Glutamatergic neuron (in vitro differentiated cells): ENCODE measurements around the gene HOXD3. TPM values are rescaled to one million over a fixed set of nuclear protein-coding genes. Genes with fewer than 3 reads are reported as not detected.

ENCODE experiments used
- DNase-seq: peaks from one replicate; pipeline ENCODE4 v3.0.0; 2022
- H3K27ac Mint-ChIP-seq: one replicate; pipeline ENCODE4 v1.8.0; 2020; ENCODE audit warnings: mild to moderate bottlenecking, mixed read lengths, inconsistent platforms; ENCODE audit not compliant: unreplicated experiment
- H3K27me3 Mint-ChIP-seq: one replicate; pipeline ENCODE4 v1.8.0; 2020; ENCODE audit warnings: mild to moderate bottlenecking, moderate library complexity, mixed read lengths, inconsistent platforms; ENCODE audit not compliant: unreplicated experiment
- H3K36me3 Mint-ChIP-seq: one replicate; pipeline ENCODE4 v1.8.0; 2020; ENCODE audit warnings: mild to moderate bottlenecking, mixed read lengths, inconsistent platforms; ENCODE audit not compliant: unreplicated experiment
- H3K4me1 Mint-ChIP-seq: one replicate; pipeline ENCODE4 v1.8.0; 2020; ENCODE audit warnings: mild to moderate bottlenecking, low read depth, mixed read lengths, inconsistent platforms; ENCODE audit not compliant: unreplicated experiment
- H3K4me3 Mint-ChIP-seq: one replicate; pipeline ENCODE4 v1.8.0; 2020; ENCODE audit warnings: mild to moderate bottlenecking, mixed read lengths, inconsistent platforms; ENCODE audit not compliant: unreplicated experiment
- H3K9me3 Mint-ChIP-seq: one replicate; pipeline ENCODE4 v1.8.0; 2020; ENCODE audit warnings: mild to moderate bottlenecking, moderate library complexity, mixed read lengths, inconsistent platforms; ENCODE audit not compliant: unreplicated experiment
- CTCF ChIP-seq: fragments of 200-600 bp; sonication (generic); IDR thresholded peaks from one replicate; pipeline ENCODE4 v1.5.0; 2021; ENCODE audit not compliant: partially characterized antibody, unreplicated experiment
- microRNA-seq: library from miRNA; unstranded; fragments of <30 nt; microRNA quantifications from one replicate; pipeline ENCODE4, GENCODE V29; 2020; ENCODE audit not compliant: unreplicated experiment
- total RNA-seq: library from RNA; stranded (reverse); fragmentation: NEBNext Ultra II Directional; extraction: Animal tissue kit (Norgen Biotek cat#: 25700); gene quantifications from one replicate; pipeline ENCODE4 v1.2.1, GENCODE V29; 2021; ENCODE audit not compliant: unreplicated experiment

HOXD3 gene
- total RNA-seq, 1 donor from 2014 or later: not detected

- no peak for TF ChIP-seq CTCF
- H3K4me3 Mint-ChIP-seq: no peak overlapping the region
- H3K27me3 Mint-ChIP-seq: peaks cover 2% of the 10 kb centered on the region
- H3K4me1 Mint-ChIP-seq: no peaks in the 10 kb centered on the region
- no peak for DNase-seq
- H3K9me3 Mint-ChIP-seq: no peaks in the 10 kb centered on the region
- H3K36me3 Mint-ChIP-seq: no peaks in the 10 kb centered on the region
- no peak overlapping the region for H3K27ac Mint-ChIP-seq
Measured at GRCh38 chr2:176206136-176206535, 49.0 kb downstream of the HOXD3 start.

GRCh38 chr2:176206682-176207081 is 49.6 kb downstream of the HOXD3 start:
- Mint-ChIP-seq H3K4me3 (no peak overlapping the region), H3K27me3 (peaks cover 2% of the 10 kb centered on the region), H3K27ac (no peak overlapping the region), H3K4me1 (no peaks in the 10 kb centered on the region), H3K36me3 (no peaks in the 10 kb centered on the region), H3K9me3 (no peaks in the 10 kb centered on the region)
- TF ChIP-seq CTCF: no peak
- DNase-seq: no peak

DNA sequence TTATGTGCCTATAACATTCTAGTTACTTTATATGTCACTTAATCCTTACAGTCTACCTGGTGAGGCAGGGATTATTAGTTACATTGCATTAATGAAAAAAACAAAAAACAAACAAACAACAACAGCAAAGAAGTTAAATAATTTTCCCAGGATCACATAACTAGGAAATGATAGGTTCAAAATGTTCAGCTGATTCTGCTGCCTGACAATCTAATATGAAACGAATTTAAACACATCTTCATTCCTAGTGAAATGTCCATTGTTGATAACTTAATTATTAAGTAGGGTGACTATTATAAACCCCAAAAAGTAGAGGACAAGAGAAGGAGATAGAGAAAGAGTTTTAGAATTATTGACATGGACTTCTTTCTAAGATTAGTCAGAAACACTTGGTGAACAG is 54.0 kb downstream of the HOXD3 start:
- no peak for DNase-seq
- Mint-ChIP-seq H3K4me1 (no peaks in the 10 kb centered on the region), H3K36me3 (no peaks in the 10 kb centered on the region), H3K27ac (no peak overlapping the region), H3K27me3 (peaks cover 2% of the 10 kb centered on the region), H3K9me3 (no peaks in the 10 kb centered on the region), H3K4me3 (no peak overlapping the region)
- TF ChIP-seq CTCF: no peak

- no peak overlapping the region for H3K4me3 Mint-ChIP-seq
- H3K4me1 Mint-ChIP-seq: no peaks in the 10 kb centered on the region
- DNase-seq: no peak
- no peaks in the 10 kb centered on the region for H3K36me3 Mint-ChIP-seq
- no peak for TF ChIP-seq CTCF
- H3K27me3 Mint-ChIP-seq: peaks cover 2% of the 10 kb centered on the region
- no peak overlapping the region for H3K27ac Mint-ChIP-seq
- H3K9me3 Mint-ChIP-seq: no peaks in the 10 kb centered on the region
Measured at GRCh38 chr2:176212276-176212675, 55.2 kb downstream of the HOXD3 start.

DNA sequence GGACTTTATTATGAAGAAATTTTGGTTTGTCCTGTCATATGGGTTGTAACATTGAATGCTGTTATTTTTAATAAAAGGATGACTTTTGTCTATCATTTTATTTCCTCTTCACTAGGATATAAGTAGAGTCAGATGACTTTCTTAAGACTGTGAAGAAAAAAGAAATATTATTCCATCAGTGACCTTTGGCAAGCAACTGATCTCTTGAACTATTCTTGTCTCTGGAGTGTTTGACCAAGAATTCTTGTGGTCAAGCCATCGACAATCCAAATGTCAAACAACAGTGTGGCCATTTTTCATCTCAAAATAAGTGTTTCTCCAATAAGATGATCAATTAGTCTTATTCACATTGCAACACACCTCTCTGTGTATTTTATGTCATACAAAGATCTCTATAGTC is 56.3 kb downstream of the HOXD3 start:
- Mint-ChIP-seq H3K27me3 (peaks cover 2% of the 10 kb centered on the region), H3K9me3 (no peaks in the 10 kb centered on the region), H3K27ac (no peak overlapping the region), H3K4me1 (no peaks in the 10 kb centered on the region), H3K4me3 (no peak overlapping the region), H3K36me3 (no peaks in the 10 kb centered on the region)
- no peak for DNase-seq
- no peak for TF ChIP-seq CTCF

Small RNA genes within 50 kb of the gene (microRNA-seq; reads per million reads assigned to microRNA genes)
- 25.5 reads per million, percentile 61 among the genes with 10 or more reads in this experiment for gene MIR10B

Other genes starting within 250 kb of the HOXD3 start
- 78.2 TPM for gene LNPK, start 155.0 kb upstream of the HOXD3 start, total RNA-seq
- gene EVX2, start 73.3 kb upstream of the HOXD3 start, total RNA-seq: 0.76 TPM
- 0.17 TPM for gene HOXD13, start 64.6 kb upstream of the HOXD3 start, total RNA-seq
- not detected for gene HOXD12, start 57.5 kb upstream of the HOXD3 start, total RNA-seq
- not detected for gene HOXD11, start 50.0 kb upstream of the HOXD3 start, total RNA-seq
- not detected for gene HOXD10, start 40.5 kb upstream of the HOXD3 start, total RNA-seq
- gene HOXD9, start 34.6 kb upstream of the HOXD3 start, total RNA-seq: 0.44 TPM
- 0.27 TPM for gene HOXD8, start 27.6 kb upstream of the HOXD3 start, total RNA-seq
- not detected for gene HOXD4, start 5.8 kb upstream of the HOXD3 start, total RNA-seq
- not detected for gene HOXD1, start 31.4 kb downstream of the HOXD3 start, total RNA-seq
- gene MTX2, start 112.1 kb downstream of the HOXD3 start, total RNA-seq: 35.7 TPM